Endothelial cell (in vitro differentiated cells): Measurements from ENCODE around the gene CYB5A. TPM values are rescaled to one million over a fixed set of nuclear protein-coding genes. Genes with fewer than 3 reads are reported as not detected.

Experiments
- DNase-seq: peaks from one replicate; pipeline ENCODE4 v3.0.0; 2021; ENCODE audit warnings: low spot score
- H3K27ac Mint-ChIP-seq: one replicate; pipeline ENCODE4 v1.8.0; 2021; ENCODE audit warnings: mixed read lengths, inconsistent platforms; ENCODE audit not compliant: unreplicated experiment
- H3K27me3 Mint-ChIP-seq: one replicate; pipeline ENCODE4 v1.8.0; 2021; ENCODE audit warnings: mild to moderate bottlenecking, moderate library complexity, mixed read lengths, inconsistent platforms; ENCODE audit not compliant: unreplicated experiment
- H3K36me3 Mint-ChIP-seq: one replicate; pipeline ENCODE4 v1.8.0; 2021; ENCODE audit warnings: mild to moderate bottlenecking, low read depth, mixed read lengths, inconsistent platforms; ENCODE audit not compliant: unreplicated experiment
- H3K4me1 Mint-ChIP-seq: one replicate; pipeline ENCODE4 v1.8.0; 2021; ENCODE audit warnings: mild to moderate bottlenecking, mixed read lengths, inconsistent platforms; ENCODE audit not compliant: unreplicated experiment
- H3K4me3 Mint-ChIP-seq: one replicate; pipeline ENCODE4 v1.8.0; 2021; ENCODE audit warnings: mild to moderate bottlenecking, mixed read lengths, inconsistent platforms; ENCODE audit not compliant: unreplicated experiment
- H3K9me3 Mint-ChIP-seq: one replicate; pipeline ENCODE4 v1.8.0; 2021; ENCODE audit warnings: mixed read lengths, inconsistent platforms; ENCODE audit not compliant: unreplicated experiment
- total RNA-seq: library from RNA; stranded (reverse); fragmentation: NEBNext Ultra II Directional; extraction: Animal tissue kit (Norgen Biotek cat#: 25700); gene quantifications from one replicate; pipeline ENCODE4 v1.2.1, GENCODE V29; 2021; ENCODE audit not compliant: unreplicated experiment
- TF ChIP-seq, protein P1 (sequence below): fragments of 200-600 bp; sonication (generic); IDR thresholded peaks from one replicate; pipeline ENCODE4 v1.5.0; 2021; ENCODE audit warnings: antibody characterized with exemption; ENCODE audit not compliant: unreplicated experiment

CYB5A gene
- total RNA-seq, 1 donor from 2014 or later = 119 TPM

DNA sequence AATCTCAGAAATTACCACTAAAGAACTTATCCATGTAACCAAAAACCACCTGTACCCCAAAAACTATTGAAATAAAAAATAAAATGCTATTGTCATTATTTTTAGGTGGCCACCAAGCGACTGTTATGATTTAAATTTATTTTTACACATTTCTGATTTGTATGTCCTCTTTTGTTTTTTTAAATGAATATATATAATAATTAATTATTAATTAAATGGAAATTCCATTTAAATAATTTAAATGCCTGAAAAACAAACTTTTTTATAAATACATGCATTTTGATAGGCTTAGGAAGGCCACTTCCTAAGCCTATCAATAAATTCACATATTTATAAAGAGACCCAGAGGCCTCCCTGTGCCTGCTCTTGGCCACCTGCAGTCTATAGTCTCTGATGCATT, 52.2 kb downstream of the CYB5A start:
- TF ChIP-seq, protein P1, sequence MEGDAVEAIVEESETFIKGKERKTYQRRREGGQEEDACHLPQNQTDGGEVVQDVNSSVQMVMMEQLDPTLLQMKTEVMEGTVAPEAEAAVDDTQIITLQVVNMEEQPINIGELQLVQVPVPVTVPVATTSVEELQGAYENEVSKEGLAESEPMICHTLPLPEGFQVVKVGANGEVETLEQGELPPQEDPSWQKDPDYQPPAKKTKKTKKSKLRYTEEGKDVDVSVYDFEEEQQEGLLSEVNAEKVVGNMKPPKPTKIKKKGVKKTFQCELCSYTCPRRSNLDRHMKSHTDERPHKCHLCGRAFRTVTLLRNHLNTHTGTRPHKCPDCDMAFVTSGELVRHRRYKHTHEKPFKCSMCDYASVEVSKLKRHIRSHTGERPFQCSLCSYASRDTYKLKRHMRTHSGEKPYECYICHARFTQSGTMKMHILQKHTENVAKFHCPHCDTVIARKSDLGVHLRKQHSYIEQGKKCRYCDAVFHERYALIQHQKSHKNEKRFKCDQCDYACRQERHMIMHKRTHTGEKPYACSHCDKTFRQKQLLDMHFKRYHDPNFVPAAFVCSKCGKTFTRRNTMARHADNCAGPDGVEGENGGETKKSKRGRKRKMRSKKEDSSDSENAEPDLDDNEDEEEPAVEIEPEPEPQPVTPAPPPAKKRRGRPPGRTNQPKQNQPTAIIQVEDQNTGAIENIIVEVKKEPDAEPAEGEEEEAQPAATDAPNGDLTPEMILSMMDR = no peak
- Mint-ChIP-seq H3K36me3 (no peaks in the 10 kb centered on the region), H3K27me3 (peaks cover 5% of the 10 kb centered on the region), H3K9me3 (no peaks in the 10 kb centered on the region), H3K27ac (no peak overlapping the region), H3K4me1 (peaks cover 12% of the 10 kb centered on the region), H3K4me3 (no peak overlapping the region)
- DNase-seq = no peak

DNA sequence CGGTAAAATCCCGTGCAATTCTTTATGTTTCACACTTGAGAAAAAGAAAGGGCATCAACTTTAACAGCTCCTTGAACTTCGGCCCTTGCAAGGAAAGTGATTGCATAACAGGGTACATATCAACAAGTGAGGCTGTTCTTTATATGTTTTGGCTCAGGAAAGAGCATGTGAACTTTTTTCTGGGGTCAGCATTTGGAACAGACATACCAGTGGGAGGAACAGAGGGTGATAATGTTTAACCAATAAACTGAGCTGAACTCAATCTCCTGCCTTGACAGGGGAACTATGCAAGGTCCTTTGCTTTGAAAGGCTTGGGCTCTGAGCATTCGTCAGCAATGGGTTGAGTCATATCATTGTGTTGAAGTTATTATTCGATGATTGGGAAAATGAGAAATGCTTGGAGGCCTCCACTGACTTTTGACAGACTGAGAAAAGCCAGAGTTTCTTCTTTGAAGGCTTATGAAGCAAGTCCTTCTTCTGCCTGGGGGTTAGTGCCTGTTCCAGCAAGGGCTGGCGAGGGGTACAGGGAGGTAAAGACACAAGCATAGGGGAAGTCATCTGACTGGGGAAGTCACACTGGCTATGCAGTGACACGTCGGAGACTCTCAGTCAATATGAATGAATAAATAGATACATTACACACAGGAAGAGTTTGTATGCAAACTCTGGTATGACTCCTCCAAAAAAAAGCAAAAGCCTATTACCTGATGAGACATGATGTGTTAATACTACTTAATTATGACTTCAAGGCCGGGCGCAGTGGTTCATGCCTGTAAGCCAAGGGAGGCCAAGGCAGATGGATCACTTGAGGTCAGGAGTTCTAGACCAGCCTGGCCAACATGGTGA, 57.2 kb downstream of the CYB5A start:
- peaks cover 6% of the 10 kb centered on the region for H3K27me3 Mint-ChIP-seq
- no peak overlapping the region for H3K27ac Mint-ChIP-seq
- no peaks in the 10 kb centered on the region for H3K9me3 Mint-ChIP-seq
- peaks cover 3% of the 10 kb centered on the region for H3K4me1 Mint-ChIP-seq
- TF ChIP-seq, protein P1 = no peak
- no peak for DNase-seq
- H3K36me3 Mint-ChIP-seq = no peaks in the 10 kb centered on the region
- no peak overlapping the region for H3K4me3 Mint-ChIP-seq

DNA sequence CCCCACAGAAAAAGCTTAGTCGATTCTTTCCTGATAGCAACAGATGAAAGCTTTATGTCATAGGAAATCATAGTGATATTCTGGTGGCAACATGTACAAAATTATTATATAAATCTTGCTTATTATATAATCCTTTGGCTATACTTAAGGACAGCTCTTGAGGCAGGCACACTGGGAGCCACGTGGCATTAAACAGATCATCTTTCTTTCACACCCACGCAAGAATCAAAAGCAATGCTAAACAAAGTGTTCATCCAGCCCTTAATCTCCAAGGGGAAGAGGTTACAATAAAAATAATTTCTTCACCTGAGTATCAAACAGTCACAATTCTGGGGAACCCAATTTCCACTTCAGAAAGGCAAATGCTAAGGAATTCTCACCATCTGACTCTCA, 57.8 kb downstream of the CYB5A start:
- H3K4me3 Mint-ChIP-seq = no peak overlapping the region
- H3K4me1 Mint-ChIP-seq = peaks cover 3% of the 10 kb centered on the region
- H3K27ac Mint-ChIP-seq = no peak overlapping the region
- no peaks in the 10 kb centered on the region for H3K36me3 Mint-ChIP-seq
- no peaks in the 10 kb centered on the region for H3K9me3 Mint-ChIP-seq
- TF ChIP-seq, protein P1 = no peak
- no peak for DNase-seq
- peaks cover 6% of the 10 kb centered on the region for H3K27me3 Mint-ChIP-seq

DNA sequence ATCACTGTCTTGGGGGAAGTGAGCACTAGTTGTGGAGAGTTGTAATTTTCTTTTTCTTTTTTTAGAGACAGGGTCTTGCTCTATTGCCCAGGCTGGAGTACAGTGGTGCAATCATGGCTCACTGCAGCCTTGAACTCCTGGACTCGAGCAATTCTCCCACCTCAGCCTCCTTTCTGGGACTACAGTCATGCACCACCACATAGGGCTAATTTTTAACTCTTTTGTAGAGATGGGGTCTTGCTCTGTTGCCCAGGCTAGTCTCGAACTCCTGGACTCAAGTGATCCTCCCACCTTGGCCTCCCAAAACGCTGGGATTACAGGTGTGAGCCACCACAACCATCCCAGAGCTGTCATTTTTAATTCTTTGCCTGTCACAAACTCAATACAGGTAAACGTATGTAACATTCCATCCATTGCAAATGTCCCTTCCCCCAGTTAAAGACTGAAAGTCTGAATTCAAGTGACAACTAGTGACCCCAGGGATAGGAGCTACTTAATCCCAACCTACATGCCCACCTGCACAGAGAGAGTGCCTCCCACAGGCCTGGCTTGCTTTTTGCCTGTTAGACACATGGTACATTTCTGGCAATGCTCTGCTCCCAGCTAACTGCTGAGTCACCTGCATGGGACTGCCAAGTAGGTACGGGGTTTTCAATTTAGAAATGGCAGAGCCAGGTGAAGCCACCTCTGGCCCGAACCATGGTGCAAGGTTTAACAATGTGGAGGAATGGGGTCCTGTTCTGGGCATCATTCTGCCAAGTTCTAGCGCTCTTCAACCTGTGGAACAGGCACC, 60.6 kb downstream of the CYB5A start:
- Mint-ChIP-seq H3K27me3 (peaks cover 1% of the 10 kb centered on the region), H3K4me3 (no peak overlapping the region)

More for the DNA sequence above, 60.6 kb downstream of the CYB5A start:
- Mint-ChIP-seq H3K27ac (no peak overlapping the region), H3K4me1 (no peaks in the 10 kb centered on the region), H3K36me3 (no peaks in the 10 kb centered on the region), H3K9me3 (no peaks in the 10 kb centered on the region)
- no peak for DNase-seq
- TF ChIP-seq, protein P1 = no peak
